ENCODE data around the gene MKLN1. TPM values are rescaled to one million over a fixed set of nuclear protein-coding genes. Genes with fewer than 3 reads are reported as not detected.

The MKLN1 gene
- total and polyA plus RNA-seq, 2 donors (not counting 1 experiment from before 2014, with no cell fraction given): 8.5 to 68.4 TPM

GRCh38 chr7:131483586-131483985, 155.9 kb downstream of the MKLN1 start:
- POLR2A ChIA-PET: no interaction called here
- DNase-seq (no peak), ATAC-seq (ENCODE audit: low read depth) (no peak)
- Mint-ChIP-seq H3K4me1 (peaks cover 18% of the 10 kb centered on the region), H3K4me3 (no peak overlapping the region), H3K9me3 (ENCODE audit: insufficient read depth) (no peaks in the 10 kb centered on the region), H3K27ac (no peak overlapping the region), H3K27me3 (no peaks in the 10 kb centered on the region)
- H3K4me1 ChIP-seq (ENCODE audit: control insufficient read depth in 2 of 2, insufficient read depth in 2 of 2, low read length in 2 of 2): peaks cover 6 to 9% of the 10 kb centered on the region in 2 donors
- H3K27ac ChIP-seq (ENCODE audit: low read length in 2 of 2): no peak overlapping the region
- H3K4me3 ChIP-seq (ENCODE audit: control extremely low read depth in 1 of 5, extremely low read depth in 1 of 5, insufficient read depth in 1 of 5, low read depth in 2 of 5, low read length in 4 of 5): no peak overlapping the region
- CTCF ChIA-PET: interaction anchor here (2.5 kb wide), 1 partner anchor 16 kb away, joined by 14 read pairs; no protein-coding TSS in a partner anchor
- intact Hi-C loops (cut with micrococcal nuclease): no loop called here
- no peak overlapping the region for H3K9ac ChIP-seq (ENCODE audit: low read length)
- no peak overlapping the region for H3K4me2 ChIP-seq (replicated peaks; ENCODE audit: low read depth, low read length, poor library complexity, severe bottlenecking)
- no peaks in the 10 kb centered on the region for H3K79me2 ChIP-seq (ENCODE audit: control insufficient read depth, insufficient read depth, low read length)
- no peak for TF ChIP-seq CTCF (IDR thresholded peaks at IDR 0.05)
- no peak for TF ChIP-seq EZH2 (IDR thresholded peaks at IDR 0.05; ENCODE audit: borderline replicate concordance, insufficient read depth, low read depth, low read length, poor library complexity, severe bottlenecking)
- H3K36me3 ChIP-seq (replicated peaks in 1 of 2; ENCODE audit: control extremely low read depth in 1 of 2, control insufficient read depth in 1 of 2, extremely low read depth in 1 of 2, insufficient read depth in 2 of 2, low read length in 1 of 2): peaks cover 2 to 18% of the 10 kb centered on the region in 2 experiments
- WGBS (ENCODE audit: insufficient coverage): no CpG with 5 or more reads among the region's 2 CpGs
- H3K27me3 ChIP-seq (replicated peaks in 1 of 4; ENCODE audit: control extremely low read depth in 1 of 4, control insufficient read depth in 3 of 4, insufficient read depth in 4 of 4, low read length in 3 of 4): no peaks in the 10 kb centered on the region
- no peaks in the 10 kb centered on the region for H3K9me3 ChIP-seq (ENCODE audit: control extremely low read depth in 1 of 3, control insufficient read depth in 2 of 3, insufficient read depth in 1 of 3, low read length in 2 of 3)
- no peak overlapping the region for H2AFZ ChIP-seq (ENCODE audit: insufficient read depth, low read depth, low read length, poor library complexity, severe bottlenecking)
- H4K20me1 ChIP-seq (ENCODE audit: control insufficient read depth, insufficient read depth, low read length, poor library complexity, severe bottlenecking): no peaks in the 10 kb centered on the region

GRCh38 chr7:131486346-131486745, 158.7 kb downstream of the MKLN1 start:
- Histone ChIP-seq H3K4me3 (ENCODE audit: control extremely low read depth in 1 of 5, extremely low read depth in 1 of 5, insufficient read depth in 1 of 5, low read depth in 2 of 5, low read length in 4 of 5) (no peak overlapping the region), H3K4me2 (replicated peaks; ENCODE audit: low read depth, low read length, poor library complexity, severe bottlenecking) (no peak overlapping the region), H3K9me3 (ENCODE audit: control extremely low read depth in 1 of 3, control insufficient read depth in 2 of 3, insufficient read depth in 1 of 3, low read length in 2 of 3) (no peaks in the 10 kb centered on the region), H3K27me3 (replicated peaks in 1 of 4; ENCODE audit: control extremely low read depth in 1 of 4, control insufficient read depth in 3 of 4, insufficient read depth in 4 of 4, low read length in 3 of 4) (no peaks in the 10 kb centered on the region), H4K20me1 (ENCODE audit: control insufficient read depth, insufficient read depth, low read length, poor library complexity, severe bottlenecking) (no peaks in the 10 kb centered on the region), H3K4me1 (ENCODE audit: control insufficient read depth in 2 of 2, insufficient read depth in 2 of 2, low read length in 2 of 2) (peaks cover 6 to 9% of the 10 kb centered on the region in 2 donors), H3K27ac (ENCODE audit: low read length in 2 of 2) (no peak overlapping the region), H3K9ac (ENCODE audit: low read length) (no peak overlapping the region), H2AFZ (ENCODE audit: insufficient read depth, low read depth, low read length, poor library complexity, severe bottlenecking) (no peak overlapping the region), H3K79me2 (ENCODE audit: control insufficient read depth, insufficient read depth, low read length) (no peaks in the 10 kb centered on the region), H3K36me3 (replicated peaks in 1 of 2; ENCODE audit: control extremely low read depth in 1 of 2, control insufficient read depth in 1 of 2, extremely low read depth in 1 of 2, insufficient read depth in 2 of 2, low read length in 1 of 2) (peaks cover 0 to 18% of the 10 kb centered on the region in 2 experiments)
- CTCF ChIA-PET: interaction anchor here (1.0 to 2.3 kb wide), 2 partner anchors 41 to 169 kb away, joined by 3 to 8 read pairs; no protein-coding TSS in a partner anchor
- intact Hi-C loops (cut with micrococcal nuclease): no loop called here
- H3K9me3 Mint-ChIP-seq (ENCODE audit: insufficient read depth): no peaks in the 10 kb centered on the region
- H3K27me3 Mint-ChIP-seq: no peaks in the 10 kb centered on the region
- DNase-seq (no peak), ATAC-seq (ENCODE audit: low read depth) (no peak)
- POLR2A ChIA-PET: no interaction called here
- no CpG with 5 or more reads among the region's 2 CpGs for WGBS (ENCODE audit: insufficient coverage)
- TF ChIP-seq EZH2 (IDR thresholded peaks at IDR 0.05; ENCODE audit: borderline replicate concordance, insufficient read depth, low read depth, low read length, poor library complexity, severe bottlenecking) (no peak), CTCF (IDR thresholded peaks at IDR 0.05) (no peak)
- peaks cover 10% of the 10 kb centered on the region for H3K4me1 Mint-ChIP-seq
- no peak overlapping the region for H3K4me3 Mint-ChIP-seq
- H3K27ac Mint-ChIP-seq: no peak overlapping the region

Measured in B cell (primary cell).